ENCODE measurements around the gene LIX1L.
"Not testable (repeated sequence)": the region's sequence is repeated elsewhere in the genome, so short reads cannot be mapped to it uniquely, and the experiment has no call there.

The LIX1L gene

DNA sequence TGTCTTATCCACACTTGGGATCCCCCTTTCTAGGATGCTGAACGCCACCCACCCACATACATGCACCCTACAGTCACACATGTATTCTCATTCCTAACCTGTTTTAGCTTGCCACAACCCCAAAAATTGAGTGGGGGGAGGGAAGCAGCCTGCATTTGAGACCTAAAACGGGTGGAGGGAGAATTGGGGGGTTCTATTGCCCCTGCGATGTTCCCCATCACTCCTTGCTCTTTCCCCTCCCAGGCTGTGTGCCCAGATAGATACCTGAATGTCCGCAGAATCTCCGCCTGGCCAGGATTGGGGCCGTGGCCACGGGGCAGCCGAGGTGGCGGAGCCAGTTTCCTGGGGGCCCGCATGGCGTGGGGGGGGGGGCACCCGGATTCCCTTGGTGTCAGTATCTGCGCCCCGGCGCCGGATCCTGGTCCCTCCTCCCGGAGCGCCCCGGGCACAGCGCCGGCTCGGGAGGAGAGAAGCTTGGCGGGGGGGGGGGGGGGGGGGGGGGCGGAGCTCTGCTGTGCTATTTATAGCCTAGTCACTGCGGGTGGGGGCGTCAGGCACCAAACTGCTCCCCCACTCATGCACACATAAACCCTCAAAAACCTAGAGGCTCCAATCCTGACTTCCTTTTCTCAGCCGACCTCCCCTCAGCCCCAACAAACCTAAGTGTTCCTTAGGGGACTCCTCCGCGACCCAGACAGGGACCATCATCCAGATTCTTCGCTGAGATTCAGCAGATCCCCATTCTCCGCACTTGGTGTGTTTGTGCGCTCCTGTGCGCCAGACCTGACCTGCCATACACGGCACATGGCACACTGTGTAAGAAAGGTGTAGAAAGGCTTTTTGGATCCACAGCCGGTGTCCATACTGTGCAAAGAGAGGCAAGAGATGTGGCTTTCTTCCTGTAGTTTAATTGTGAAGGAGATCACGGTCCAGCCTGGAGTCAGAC, 4.6 kb upstream of the LIX1L start:
- no peak for DNase-seq

DNA sequence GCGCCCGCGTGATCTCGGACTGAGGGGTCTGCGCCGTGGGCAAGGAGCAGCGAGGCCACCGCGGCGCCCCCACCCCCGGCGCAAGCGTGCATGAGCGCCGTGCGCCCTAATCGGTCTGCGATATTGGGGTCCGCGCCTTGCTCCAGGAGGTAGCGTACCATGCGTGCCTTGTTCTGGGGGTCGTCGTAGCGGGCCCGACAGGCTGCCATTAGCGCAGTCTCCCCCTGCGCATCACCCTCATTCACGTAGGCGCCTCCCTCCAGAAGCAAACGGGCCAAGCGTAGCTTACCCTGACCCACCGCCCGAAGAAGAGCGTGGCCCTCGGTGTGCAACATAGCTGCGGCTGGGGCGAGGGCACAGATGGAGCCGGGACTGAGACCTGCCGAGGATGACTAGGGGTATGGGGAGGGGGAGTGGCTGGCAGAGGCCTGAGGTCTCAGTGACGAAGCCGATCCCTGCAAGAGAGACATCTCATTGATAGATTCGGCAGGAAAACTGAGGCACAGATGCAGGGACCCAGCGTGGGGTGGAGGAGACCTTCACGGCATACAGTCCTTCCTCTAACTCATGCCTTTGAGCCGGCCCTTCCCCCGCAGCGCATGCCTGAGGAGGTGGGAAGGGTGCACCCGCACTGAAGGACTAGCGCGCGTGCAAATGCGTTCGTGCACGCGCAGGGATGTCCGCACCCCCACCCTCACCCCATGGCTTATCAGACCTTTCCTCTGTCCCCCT, 3.8 kb upstream of the LIX1L start:
- no peak for DNase-seq

DNA sequence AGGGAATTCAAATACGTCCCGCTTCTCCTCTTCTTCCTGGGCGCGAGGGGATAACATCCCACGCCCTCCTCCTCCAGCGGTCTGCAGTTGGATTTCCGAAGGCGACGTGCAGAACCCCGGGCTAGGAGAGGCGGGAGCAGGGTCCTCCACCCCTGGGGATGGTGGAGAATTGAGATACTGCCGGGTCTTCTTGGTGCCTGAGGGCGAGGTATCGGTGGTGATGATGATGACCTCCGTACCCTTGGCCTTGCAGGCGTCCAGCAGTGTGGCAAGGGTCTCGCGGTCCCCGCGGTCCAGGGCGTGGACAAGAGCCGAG, 3.2 kb upstream of the LIX1L start:
- DNase-seq: no peak

DNA sequence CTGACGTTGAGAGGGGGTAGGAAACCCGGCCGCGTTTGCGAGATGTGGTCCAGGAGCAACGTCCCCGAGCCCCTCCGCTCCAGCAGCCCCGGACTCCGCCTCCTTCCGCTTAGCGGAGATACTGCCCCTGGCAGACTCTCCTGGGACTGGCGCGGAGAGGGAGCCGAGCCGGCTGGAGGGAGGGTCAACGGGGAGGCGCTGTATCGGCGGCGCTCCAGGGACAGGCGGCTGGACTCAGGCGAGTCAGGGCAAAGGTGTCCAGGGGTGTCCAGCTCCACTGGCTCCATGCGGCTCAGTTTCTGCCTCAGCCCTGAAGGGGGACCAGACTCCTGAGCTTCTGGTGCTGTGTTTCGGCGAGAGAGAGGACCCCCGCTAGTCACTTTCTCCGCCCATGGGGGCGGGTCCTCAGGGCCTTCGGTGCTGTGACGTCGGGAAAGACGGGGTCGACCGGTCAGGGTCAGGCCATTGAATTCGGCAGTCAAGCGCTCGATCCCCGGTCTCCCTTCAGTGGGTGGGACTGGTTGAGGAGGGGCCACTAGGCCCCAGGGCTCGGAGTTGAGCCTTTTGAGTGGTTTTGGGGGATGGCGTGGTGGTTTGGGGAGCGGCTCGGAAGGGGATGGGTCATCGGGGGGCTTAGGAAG, 2.8 kb upstream of the LIX1L start:
- no peak for DNase-seq

DNA sequence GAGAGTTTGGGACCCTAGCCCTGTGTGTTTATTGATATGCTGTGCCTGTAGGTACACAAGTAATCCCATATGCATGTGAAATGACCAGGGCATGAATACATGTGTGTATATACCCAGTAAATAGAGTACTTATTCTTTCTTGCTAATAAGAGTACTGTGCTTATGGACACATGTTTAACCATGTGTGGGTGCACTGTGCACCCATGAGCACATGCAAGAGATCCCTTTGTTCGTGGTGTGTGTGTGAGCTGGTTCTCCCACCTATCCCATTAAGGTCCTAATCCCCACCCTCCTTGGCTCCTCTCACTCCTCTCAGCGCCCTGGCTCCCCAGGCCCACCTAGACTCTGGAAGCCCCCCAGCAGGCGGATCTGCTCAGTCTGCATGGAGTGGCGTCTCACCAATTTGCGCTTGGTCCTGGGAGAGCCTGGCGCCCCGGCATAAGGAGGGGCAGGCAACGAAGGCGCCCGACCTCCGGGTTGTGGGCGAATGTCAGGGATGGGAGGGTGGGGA, 2.2 kb upstream of the LIX1L start:
- DNase-seq: no peak

DNA sequence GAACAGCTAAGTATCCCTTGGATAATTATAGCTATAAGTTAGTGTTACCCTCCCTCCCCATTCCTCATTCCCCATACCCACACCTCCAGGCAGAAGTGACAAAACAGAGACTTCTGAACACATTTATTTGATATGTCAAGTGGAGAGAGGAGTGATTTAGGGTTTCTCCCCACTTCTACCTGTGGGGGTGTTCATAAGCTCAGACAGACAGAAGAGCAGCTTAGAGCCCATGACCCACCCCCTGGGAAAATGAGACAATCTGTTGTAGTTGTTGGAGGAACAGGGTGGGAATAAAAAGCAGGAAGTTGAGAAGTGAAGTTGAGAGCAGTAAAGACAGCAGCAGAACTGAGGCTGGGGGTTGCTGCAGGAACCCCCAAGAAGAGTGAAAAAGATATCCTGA, 1.5 kb upstream of the LIX1L start:
- DNase-seq: no peak

DNA sequence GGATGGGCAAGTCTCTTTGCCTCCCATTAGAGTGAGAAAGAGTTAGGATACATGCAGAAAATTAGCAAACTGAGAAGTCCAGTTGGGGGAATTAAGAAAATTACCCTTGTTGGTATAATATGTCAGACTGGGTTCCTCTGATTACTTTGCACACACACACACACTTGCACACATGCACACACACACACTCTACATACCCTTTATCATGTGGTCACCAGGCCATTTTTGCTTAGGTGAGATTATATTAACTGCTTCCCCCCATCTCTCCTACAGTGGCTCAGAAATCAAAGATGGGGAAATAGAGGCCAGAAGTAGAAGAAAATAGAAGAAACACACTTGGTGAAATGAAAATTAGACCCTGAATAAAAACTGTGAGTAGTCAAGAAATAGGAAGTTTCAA, 917 bp upstream of the LIX1L start:
- DNase-seq: no peak

DNA sequence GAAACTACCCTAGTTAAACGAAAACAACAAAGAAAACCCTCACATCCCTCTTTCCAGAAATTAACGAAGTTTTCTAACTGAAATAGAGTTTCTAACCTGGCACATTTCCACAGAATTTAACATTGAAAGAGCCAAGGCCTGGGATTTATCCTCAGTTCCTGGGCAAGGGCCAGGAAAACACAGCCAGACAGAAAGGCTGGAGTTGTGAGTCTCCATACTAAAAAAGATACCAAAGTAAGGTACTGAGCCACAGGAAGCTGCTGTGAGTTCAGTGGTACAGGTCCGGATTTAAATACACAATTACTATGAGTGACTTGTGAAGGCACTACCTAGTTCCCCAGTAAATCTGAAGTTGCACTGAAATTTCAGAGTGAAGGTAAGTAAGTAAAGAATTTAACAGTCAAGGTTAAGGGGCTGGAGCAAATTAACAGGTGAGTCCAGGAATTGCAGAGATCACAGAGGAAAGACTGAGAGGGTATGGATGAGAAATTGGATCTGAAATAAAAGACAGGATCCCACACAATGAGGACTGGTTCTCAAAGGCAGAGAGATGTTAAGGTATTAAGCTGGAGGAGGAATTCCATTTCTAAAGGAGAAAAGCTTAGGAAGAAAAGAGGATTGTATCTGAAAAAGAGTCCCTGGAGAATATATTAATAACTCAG, 905 bp downstream of the LIX1L start:
- DNase-seq: no peak

DNA sequence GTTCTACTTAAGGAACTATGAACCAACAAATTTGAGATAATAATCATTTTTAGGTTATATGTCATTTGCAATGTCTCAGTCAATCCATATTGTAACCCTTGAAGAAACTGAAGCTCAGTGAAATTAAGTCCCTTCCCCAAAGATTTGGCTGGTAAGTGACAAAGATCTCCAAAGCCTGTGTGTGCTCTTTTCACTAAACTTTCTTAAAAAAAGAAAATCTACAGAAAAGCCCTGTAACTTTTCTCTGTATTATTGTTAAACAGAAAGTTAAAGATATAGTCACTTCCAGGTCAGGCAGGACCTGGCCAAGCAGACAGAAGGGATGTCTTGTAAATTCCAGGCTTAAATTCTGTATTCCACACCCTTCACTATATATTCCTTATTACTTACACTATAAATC, 1.5 kb downstream of the LIX1L start:
- DNase-seq: no peak

DNA sequence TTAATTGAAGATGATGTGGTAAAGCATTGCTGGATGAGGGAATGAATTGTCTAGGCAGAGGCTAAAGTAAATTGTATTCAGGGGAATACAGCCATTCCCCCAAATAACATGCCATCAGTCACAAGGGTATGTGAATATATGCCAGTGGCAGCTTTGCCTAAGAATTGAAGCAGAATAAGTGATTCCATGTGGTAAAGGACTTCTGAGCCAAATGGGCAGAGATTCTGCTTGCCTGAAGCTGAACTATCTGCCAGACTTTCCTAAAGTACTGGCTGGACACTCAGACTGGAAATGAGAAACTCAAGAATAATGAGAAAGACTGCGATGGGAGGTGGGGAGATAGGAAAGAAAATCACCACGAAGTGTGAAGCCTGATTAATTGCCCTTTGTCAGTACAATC, 2.4 kb downstream of the LIX1L start:
- no peak for DNase-seq

DNA sequence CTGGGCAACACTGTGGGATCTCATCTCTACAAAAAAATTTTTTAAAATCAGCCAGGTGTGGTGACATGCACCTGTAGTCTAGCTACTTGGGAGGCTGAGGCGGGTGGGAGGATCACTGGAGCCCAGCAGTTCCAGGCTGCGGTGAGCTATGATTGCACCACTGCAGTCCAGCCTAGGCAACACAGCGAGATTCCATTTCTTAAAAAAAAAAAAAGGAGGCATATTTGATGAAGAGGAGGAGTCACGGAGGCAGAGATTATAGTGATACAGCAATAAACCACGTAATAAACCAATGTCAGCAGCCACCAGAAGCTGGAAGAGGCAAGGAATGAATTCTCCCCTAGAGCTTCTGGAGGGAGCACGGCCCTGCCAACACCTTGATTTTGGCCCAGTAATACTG, 4.0 kb downstream of the LIX1L start:
- no peak for DNase-seq

DNA sequence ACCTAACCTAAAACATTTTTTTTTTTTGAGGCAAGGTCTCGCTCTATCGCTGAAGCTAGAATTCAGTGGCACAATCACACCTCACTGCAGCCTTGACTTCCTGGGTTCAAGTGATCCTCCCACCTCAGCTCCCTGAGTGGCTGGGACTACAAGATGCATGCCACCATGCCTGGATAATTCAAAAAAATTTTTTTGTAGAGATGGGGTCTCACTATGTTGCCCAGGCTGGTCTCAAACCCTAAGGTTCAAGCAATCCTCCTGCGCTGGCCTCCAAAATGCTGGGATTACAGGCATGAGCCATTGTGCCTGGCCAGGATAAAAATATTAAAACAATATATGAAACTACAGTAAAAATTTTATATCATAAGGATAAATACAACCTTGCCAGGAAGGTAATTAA, 4.9 kb downstream of the LIX1L start:
- DNase-seq: no peak

DNA sequence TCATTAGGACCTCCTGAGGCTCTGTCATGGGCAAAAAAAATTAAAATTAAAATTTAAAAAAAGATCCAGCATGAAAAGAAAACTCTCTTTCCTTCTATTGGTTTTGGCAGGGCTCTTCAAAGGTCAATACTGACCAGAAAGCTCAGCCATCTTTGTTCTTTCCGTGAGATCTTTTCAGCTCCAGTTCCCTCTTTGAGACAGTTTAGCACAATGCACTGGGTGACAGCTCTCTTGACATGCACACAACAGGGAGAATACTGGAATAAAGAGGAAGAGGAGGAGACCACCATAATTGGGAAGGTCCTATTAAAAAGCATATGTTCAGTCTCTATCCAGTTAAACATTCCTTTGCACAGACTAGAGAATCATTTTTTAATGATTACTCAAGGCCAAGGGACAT, 6.3 kb downstream of the LIX1L start:
- no peak for DNase-seq

DNA sequence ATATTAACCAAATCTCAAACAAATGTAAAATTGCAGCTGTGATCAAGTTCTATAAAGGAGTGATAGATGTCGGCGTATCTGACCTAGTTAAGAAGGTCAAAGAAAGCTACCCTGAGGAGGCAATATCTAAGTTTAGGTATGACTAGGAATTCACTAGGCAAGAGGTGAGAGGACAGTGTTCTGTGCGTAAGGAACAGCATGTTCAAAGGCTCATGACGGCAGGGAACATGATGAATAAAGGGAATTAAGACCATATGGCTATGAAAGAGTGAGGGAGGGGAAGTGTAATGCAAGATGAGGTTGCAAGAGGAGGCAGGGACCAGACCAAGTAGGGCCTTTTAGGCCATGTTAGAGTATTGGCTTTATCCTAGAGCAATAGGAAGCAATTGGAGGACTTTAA, 8.6 kb downstream of the LIX1L start:
- DNase-seq: no peak

DNA sequence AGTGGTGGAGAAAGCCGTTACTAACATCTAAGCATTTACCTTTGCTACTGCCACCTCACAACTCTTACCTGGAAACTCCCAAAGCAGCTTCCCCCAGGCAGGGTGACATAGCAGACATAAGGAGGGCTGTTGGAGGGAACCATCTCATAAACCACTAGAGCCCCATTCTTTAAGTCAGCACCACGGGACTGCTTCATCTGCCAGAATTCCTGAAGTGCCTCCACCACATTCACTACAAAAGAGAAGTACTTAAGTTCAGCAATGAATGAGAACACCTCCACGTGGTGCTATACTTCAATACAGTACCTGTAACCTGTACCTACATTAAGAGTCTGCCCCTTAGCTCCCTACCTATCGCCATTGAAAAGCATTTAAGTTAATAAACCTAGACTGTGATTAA, 10.3 kb downstream of the LIX1L start:
- DNase-seq: no peak

DNA sequence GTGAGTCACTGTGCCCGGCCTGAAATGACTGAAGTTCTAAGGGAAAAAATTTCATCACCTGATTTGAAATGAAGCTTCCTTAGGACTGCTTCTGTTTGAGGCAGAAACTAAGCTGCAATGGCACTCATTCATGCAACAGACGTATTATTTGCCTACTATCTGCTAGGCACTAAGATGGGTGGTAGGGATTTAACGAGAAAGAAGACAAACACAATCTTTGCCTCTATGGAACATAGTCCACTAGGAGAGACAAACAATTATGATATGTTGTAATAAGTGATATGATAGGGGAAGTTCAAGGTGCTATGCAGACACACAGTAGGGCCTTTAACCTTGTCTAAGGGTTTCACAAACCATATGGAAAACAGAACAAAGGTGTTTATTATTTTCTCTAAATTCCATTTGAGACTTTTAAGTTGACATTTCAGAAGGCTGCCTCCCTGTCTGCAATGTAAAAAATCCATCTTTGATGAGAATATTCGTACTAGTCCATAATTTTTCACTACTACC, 11.3 kb downstream of the LIX1L start:
- DNase-seq: no peak

DNA sequence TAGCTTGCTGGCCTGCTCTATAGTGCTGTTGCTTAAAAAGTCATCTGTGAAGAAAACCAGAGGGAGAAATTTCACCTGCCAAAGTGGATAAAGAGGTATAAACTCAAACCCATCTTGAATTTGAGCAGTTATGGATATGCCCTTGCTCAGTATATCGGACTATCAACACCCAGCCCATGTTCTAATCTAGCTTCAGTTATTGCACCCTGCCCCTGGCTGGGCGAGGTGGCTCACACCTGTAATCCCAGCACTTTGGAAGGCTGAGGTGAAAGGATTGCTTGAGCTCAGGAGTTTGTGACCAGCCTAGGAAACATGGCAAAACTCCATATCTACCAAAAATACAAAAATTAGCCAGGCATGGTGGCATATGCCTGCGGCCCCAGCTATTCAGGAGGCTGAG, 13.3 kb downstream of the LIX1L start:
- no peak for DNase-seq

DNA sequence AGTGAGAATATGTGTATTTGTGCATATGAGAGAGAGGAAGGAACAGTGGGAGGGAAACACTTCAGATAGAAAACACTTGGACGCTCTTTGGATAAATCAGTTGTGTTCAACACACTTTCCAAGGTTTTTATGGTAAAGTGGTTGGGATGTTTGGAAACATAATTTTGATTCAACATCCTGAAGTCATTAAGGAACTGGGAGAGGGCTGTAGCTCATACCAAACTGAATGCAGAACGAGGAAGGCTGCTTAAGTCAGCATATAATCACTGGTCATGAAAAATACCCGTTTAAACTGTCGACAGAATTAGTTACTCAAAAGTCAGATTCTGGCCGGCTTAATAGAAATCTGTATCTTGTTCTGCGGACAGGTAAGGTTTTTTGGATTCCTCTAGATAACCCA, 14.9 kb downstream of the LIX1L start:
- DNase-seq: no peak

DNA sequence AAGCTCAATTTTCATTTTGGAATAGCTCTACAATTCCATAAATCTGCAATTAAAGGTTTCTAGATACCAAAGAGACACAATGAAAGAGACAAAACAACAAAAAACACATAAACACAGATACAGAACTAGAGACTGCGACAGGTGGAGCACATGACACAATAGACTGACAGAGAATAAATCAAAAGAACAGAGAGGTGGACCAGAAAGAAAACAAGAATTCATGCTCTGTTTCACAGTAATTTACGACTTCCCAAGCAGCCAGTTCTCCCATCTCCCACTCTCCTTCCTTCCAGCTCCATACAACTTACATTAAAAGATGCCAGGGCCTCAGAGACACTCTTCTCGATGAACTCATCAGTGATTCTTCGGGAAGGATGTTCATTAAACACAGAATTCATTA, 15.4 kb downstream of the LIX1L start:
- DNase-seq: no peak

DNA sequence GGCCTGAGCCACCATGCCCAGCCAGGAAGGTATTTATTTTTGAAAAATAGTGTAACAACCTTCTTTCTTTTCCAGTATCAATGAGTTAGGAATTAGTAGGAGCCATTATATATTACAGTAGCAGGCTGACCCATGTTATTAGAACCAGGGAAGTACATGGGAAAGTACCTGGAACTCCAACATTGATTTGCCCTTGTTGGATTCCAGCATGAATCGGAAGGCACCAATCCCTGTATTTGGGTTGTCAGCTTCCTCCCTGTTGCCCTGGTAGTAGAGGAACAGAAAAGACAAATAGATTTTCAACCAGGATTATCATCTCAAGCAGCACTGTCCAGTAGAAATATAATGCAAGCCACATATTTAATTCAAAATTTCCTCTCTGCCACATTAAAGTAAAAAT, 20.4 kb downstream of the LIX1L start:
- no peak for DNase-seq

DNA sequence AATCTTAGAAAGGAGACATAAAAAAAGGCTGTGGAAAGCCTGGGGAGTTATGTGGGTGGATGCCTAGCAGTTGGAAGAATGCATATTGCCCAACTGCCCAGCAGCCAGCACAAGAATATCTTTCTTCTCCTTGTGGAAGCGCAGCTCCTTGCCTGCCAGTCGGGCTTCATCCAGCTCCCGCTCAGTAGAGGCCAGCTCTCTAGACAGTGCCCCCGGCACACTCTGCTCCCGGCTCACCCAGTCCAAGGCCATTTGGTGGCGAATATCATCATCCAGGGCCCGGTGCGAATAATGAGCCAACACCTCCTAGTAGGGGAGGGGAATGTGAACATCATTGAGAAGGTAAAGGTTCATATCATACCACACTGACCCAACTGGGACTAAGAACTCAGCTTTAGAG, 21.6 kb downstream of the LIX1L start:
- DNase-seq: no peak

DNA sequence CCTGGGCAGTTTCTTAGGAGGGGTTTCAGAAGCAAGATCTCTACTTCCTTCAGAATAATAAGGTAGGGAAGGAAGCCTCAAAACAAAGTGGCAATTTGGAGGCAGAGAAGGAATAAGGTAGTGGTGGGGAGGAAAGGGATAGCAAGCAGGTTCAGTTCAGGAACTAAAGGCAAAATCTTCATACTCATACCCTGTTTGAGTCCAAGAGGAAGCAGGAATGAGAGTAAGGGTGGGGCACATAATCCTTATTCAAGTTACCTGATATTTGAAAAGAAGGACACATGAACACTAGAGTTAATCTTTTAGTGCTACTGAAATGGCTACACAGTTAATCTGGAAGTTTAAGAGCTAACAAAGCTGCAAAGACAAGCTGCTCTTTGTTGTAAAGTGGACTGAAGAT, 22.1 kb downstream of the LIX1L start:
- no peak for DNase-seq

DNA sequence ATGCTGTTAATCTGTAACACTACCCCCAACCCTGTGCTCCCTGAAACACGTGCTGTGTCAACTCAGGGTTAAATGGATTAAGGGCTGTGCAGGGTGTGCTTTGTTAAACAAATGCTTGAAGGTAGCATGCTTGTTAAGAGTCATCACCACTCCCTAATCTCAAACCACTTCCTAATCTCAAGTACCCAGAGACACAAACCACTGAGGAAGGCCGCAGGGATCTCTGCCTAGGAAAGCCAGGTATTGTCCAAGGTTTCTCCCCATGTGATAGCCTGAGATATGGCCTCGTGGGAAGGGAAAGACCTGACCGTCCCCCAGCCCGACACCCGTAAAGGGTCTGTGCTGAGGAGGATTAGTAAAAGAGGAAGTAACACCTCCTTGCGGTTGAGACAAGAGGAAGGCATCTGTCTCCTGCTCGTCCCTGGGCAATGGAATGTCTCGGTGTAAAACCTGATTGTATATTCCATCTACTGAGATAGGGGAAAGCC, 25.3 kb downstream of the LIX1L start:
- not testable (repeated sequence) for DNase-seq

Measured in NCI-H1417 treated with DMSO at 0.1 percent for 48 hours (cell line).